Renal cortical epithelial cell (primary cell): ENCODE measurements around the gene SPRY1. TPM values are rescaled to one million over a fixed set of nuclear protein-coding genes. Genes with fewer than 3 reads are reported as not detected.

Experiments
- DNase-seq: peaks from one replicate; pipeline ENCODE4 v3.0.0-alpha.2; 2011; ENCODE audit warnings: low read depth
- total RNA-seq: library from RNA; depleted of rRNA; stranded (reverse); fragments of >200 nt; gene quantifications from 2 replicates; pipeline ENCODE4 v1.2.3, GENCODE V29; 2014

SPRY1 gene
- total RNA-seq, 1 donor from 2014 or later, result 7.9 TPM

DNA sequence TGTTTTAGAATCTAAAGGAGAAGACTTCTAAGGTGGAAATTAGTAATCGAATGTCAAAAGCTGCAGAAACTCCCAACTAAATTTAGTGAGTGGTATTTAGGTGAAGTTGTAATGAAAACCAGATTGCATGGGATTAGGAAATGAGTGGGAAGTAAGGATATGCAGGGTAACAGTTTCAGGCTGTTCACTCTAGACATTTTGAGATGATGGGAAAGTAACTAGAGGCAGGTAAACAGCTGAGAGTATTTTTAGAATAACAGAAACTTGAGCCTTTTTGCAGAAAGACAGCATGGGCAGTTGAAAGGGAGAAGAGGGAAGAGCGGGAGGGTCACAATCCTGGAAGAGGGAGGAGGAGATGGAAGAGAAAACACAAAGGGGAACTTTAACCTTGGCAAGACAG lies 12.7 kb downstream of the SPRY1 start:
- DNase-seq, result no peak

DNA sequence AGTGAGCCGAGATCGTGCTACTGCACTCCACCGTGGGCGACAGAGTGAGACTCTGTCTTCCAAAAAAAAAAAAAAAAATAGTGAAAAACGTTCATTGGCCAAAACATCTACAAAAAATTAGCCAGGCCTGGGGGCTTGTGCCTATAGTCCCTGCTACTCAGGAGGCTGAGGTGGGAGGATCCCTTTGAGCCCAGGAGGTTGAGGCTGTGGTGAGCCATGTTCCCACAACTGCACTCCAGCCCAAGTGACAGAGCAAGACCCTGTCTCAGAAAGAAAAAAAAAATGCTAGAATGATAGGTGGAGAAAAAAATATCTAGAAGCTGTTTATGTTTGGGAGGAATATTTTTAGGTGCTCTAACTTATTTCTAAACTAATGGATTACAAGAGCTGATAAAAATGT lies 14.9 kb downstream of the SPRY1 start:
- DNase-seq, result no peak

DNA sequence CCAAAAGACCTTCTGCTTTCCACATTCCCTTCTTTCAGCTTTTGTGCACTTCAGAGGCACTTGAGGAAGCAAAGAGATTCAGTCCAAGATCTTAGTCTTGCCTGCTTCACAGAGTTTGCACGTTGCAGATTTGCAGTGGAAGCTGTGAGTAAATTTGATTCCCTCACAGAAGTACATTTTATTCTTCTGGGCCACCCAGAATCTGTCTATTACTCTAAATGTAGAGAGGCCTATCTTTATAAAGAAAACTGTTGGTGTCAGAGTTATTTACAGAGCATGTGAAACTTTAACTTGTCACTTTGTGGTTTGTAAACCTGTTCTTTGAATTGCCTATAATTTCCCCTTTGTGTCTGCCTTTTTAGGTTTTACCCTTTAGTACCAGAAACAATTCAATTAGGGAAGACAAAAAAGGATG lies 15.5 kb downstream of the SPRY1 start:
- no peak for DNase-seq

DNA sequence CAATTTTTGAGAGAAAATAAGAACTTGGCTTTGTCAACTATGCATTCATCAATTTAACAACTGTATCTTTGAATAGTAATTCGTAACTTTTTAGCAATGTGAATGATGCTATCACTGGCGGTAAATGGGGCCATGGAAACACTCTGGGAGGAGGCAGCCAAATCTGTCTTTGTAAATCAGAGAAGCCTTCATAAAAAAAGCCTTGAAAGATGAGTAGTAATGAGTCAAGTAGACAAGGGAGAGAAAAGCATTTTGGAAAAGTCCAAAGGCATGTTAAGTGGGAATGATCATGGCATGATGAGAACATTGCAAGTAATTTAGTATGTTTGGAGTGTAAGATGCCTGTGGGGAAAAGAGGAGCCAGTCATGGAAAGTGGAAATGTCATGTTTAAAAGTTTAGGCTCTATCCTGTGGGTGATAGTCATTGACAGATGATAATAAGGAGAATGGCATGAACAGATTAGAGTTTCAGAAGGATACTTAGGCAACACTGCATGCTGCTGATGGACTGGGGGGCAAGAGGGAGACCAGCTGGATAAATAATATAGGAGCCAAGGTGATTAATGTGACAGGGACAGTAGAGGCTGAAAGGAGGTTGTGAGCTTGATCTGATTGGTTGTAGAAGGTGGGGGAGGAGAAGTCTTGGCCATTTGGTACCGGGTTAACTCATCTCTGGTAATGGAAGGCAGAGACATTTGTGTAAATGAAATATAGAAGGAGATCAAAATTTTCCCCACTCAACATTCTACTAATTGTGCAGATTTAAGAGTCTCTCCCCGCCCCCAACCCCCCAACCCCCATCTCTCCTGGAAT lies 16.3 kb downstream of the SPRY1 start:
- DNase-seq, result no peak

DNA sequence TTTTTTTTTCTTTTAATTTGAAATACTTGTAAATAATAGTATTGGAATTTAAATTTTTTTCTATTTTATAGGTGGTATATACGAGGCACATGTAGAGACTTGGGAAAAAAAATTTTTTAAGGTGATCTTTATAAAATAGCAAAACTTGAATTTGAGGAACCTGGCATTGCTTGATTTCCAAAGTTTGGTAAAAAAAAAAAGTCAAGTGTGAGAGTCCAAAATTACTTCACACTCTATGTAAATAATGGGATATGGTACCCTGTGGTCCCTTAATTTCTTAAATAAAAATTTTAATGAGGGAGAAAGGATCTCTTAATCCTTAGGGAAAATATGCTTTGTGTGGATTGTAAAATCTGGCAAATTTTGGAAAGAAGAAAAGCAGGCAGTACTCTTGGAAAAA lies 19.0 kb downstream of the SPRY1 start:
- DNase-seq, result no peak

DNA sequence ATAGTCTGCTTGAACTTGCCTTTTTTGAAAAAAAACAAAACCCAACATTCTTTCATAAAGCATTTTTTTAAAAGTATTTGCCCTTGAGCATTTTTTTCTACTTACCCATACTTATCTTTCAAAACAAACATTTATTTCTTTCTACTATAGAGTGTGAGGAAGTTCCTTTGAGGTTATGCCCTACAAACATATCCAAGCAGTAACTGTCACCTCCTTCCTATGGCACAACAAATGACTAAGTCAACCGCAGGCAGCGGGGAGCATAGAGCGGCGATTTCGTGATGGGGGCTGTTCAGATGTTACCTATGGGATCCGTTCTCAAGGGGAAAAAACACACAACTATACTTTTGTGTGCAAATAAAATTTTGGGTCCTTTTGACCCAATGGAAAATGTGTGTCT lies 19.4 kb downstream of the SPRY1 start:
- DNase-seq, result no peak

DNA sequence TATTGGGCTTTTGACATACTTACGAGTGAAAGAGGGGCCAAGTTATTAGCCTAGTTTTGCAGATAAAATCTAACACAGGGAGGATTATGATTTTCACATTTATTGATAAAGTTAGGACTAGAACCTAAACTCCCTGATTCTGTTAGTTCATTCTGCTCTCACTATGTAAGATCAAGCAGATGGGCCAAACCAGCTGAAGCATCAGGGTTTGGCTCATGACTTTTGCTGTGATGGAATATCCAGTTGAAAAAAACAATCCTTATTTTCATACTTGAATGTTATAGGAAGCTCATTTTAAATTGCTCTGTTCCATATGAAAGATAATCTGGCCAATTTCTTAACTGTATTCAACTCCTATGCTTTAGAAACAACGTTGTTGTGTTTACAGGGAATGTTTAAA lies 21.2 kb downstream of the SPRY1 start:
- DNase-seq, result no peak

DNA sequence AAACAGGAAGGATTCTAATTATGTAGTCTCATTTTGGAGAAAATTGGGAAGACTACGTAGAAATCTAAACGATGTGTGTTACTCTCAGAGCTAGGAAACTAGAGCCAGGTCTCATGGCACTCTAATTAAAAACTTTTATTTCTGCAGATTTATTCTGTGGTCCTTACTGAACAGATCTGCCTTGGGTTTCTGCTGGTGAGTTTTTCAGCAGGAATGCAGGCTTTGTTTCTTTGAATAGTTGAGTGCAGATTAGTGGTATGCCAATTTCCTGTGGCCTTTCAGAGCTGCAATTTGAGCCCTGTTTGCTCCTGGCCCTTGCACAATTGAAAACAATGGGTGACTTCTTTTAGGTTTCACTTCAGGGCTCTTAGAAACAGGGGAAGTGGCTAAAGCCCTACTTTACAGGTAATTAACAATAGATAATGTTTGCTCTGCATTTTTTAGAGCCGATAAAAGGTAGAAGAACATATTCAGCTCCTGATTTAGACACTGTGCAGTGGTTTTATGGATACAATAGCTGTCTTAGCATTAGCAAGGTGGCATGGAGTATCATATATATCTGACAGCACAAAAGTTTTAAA lies 21.8 kb downstream of the SPRY1 start:
- peak; percentile 97 for DNase-seq

DNA sequence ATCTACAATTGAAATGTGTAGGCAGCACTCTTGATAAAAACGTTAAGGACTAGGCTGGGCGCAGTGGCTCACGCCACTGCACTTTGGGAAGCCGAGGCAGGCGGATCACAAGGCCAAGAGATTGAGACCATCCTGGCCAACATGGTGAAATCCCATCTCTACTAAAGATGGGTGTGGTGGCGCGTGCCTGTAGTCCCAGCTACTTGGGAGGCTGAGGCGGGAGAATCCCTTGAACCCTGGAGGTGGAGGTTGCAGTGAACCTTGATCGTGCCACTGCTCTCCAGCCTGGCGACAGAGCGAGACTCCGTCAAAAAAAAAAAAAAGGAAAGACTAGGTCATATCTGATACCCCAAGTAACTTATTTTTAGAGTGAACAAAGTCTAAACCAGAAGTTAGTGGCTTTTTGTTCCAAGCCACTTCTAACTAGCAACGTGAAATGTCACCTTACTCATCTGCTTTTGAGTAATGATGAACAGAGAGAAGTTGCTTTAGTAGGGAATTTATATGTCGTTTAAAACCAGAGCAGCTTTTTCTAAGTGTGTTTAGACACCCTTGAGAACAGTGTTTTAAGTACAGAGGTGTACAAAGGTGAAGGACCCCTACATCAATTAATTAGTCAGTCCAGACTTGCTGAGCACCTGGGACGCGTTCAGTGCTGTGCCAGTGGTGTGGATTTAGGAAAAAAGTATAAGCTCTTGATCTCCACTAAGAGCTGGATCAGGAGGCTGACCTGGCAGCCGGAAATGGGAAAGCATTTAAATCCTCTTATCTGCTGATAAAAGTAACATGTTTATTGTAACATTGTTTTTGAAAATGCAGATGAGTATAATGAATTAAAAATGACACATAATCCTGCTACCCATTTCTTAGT lies 23.5 kb downstream of the SPRY1 start:
- no peak for DNase-seq

DNA sequence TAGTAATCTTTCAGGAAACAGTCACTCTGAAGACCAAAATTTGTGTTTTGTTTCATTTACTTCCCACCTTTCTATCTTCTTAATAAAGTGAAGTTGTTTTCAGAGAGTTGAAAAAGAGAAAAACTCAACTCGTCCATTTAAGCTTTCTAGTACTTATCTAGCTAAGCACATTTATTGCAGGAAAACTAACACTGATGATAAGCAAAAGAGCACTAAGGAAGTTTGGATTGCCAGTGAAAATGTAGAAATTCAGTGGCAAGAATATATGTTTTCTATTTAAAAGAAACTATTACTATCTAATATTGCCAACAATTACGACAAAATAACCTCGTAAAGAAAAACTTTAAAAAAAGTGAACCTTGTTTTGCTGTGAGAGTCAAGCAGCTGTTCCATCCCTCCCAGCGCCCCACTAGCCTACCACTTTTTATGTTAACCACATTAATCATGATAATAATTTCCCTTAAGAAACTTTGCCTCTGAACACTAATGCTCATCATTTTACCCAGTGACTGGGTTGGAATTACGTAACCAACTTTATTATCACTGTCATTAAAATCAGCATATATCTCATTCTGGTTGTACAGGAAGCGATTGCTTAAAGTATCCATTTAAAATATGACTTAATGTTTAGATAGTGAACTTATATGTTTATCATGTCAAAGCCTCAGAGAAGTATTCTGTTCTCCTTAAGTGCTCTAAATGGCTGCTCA lies 24.8 kb downstream of the SPRY1 start:
- DNase-seq, result no peak

DNA sequence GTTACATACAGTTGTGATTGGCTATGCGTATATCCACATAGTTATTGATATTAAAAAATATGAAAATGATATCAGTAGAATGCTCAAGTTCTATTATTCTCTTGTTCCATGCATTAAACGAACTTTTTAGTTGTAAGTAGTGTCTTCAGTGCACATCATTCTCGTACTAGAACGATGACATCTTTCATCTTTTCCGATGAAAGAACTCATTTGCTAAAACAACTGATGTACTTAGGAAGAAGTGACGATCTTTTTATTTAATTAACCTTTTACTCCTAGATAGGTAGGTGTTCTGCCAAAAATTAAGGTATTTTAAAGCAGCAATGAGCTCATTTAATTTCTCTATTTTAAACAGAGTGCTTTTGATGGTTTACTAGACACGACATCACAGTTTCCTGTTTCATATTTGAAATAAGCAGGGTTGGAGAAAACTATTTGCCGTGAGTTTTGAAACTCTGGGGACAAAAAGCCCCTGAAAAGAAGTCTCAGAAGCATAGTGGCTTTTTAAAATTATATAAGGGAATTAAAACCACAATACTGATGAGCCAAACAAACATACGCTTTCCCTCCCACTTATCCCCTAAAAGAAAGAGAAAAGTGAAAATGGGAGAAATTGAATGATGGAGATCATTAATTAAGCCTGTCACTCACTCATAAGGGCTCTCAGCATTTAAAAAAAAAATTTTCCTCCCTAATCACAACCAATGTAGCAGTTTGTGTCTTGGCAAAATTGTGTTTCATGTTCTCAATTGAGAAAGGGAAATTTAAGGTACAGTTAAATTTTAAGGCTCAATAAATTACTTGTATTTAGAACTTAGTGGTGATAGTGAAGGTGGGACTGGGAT lies 25.6 kb downstream of the SPRY1 start:
- DNase-seq, result no peak

DNA sequence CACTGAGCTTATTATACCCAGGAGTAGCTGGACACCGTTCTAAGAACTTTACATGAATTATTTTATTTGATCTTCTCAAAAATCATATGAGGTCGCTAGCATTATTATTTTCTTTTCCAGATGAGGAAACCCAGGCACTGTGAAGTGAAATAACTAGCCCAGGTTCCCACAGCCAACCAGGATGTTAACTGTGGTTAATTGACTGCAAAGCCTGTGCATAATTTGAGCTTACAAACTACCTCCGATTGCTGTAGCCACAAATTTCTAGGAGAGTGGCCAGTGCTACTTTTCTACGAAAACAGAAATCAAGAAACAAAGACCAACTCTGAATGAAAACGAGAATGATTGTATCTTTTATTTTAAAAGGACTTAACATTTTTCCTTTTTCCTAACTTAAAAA lies 27.2 kb downstream of the SPRY1 start:
- no peak for DNase-seq

DNA sequence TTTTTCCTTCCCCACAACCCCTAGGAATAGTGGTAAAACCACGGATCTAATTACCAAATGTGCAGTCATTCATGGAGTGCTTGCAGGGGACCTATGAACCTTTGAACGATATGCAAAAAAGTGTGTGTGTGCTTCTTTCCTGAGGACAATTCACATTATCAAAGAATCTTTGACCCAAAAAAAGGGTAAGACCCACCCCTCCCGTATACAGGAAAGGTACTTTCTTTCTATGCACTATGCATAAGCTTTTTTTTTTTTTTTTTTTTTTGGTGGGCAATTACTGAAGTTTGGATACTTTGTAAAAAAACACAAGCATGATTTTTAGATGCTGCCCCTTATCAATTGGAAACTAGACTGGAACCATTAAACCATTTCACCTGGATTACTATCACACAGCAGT lies 31.4 kb downstream of the SPRY1 start:
- no peak for DNase-seq

DNA sequence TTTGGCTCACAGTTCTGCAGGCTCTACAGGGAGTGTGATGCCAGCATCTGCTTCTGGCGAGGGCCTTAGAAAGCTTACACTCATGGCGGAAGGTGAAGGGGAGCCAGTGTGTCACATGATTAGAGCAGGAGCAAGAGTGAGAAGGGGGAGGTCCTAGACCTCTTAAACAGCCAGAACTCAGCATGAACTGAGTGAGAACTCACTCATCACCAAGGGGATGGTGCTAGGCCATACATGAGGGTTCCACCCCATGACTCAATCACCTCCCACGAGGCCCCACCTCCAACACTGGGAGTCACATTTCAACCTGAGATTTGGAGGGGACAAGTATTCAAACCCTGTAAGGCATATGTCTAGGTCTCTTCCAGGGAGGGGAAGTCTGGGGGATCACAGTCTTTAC lies 33.4 kb downstream of the SPRY1 start:
- no peak for DNase-seq

DNA sequence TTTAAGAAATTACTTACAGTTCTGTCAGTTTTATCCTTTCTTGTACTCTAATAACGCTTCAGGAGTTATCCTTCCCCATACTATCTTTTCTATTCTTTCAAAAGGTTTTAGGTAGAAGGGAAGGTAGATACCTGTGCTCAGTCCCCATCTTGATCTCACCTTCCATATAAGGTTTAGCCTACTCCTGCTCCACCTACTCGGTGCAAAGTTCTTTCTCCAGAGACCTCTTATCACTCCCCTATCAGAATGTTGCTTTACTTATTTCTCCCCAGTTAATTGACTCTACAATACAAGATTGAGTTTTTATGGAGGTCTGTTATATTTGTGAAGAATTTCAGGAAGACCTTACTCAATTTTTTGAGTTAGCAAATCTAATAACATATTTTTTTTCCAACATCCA lies 33.9 kb downstream of the SPRY1 start:
- no peak for DNase-seq

DNA sequence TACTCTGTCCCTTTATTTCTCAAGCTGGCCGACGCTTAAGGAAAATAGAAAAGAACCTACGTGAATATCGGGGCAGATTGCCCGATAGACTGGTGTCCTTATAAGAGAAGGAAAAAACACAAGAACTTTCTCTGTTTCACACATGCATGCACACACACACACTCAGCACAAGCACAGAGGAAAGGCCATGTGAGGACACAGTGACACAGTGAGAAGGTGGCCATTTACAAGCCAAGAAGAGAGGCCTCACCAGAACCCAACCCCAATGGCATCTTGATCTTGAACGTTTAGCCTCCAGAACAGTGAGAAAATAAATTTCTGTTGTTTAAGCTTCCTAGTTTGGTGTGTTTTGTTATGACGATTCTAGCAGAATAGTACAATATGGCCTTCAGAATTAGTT lies 37.0 kb downstream of the SPRY1 start:
- DNase-seq, result no peak

DNA sequence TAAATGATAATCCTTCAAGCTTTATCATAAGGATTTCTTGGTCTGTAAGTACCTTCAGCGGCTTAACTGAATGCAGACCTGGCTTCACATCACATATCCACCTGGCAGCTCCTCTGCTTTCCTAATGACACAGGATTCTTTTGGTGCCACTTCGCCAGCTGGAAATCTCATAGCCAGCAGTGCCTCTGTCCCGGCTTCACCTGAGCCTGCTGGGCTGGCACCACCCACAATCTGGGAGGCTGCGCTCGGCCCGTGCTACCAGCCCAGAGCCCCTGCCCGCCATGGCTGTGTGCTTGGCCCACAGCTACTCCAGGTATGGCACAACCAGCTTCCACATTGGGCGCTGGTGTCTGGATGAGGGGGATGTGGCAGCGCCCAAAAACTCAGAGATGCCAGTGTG lies 37.4 kb downstream of the SPRY1 start:
- DNase-seq, result no peak

DNA sequence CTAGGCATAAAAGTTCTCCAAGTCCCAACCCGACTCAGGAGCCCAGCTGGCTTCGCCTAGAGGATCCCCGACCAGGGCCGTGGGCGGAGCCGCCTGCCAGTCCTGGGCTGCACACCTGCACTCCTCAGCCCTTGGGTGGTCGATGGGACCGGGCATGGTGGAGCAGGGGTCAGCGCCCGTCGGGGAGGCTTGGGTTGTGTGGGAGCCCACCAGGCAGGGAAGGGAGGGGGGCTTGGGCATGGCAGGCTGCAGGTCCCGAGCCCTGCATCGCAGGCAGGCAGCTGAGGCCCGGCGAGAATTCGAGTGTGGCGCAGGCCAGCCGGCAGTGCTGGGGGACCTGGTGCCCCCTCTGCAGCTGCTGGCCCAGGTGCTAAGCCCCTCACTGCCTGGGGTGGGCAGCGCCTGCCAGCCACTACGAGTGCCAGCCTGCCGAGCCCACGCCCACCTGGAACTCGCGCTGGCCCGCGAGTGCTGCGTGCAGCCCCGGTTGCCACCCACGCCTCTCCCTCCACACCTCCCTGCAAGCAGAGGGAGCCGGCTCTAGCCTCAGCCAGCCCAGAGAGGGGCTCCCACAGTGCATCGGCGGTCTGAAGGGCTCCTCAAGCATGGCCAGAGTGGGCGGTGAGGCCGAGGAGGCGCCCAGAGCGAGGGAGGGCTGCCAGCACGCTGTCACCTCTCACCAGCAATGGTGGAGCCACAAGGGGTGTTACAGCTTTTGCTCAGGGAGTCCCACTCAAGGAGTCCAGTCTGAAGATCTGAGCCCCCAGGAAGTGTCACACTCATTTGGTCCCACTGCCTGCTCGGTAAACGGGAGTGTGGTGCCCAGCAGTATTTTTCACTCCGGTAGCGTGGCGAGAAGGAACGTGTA lies 38.9 kb downstream of the SPRY1 start:
- no peak for DNase-seq

DNA sequence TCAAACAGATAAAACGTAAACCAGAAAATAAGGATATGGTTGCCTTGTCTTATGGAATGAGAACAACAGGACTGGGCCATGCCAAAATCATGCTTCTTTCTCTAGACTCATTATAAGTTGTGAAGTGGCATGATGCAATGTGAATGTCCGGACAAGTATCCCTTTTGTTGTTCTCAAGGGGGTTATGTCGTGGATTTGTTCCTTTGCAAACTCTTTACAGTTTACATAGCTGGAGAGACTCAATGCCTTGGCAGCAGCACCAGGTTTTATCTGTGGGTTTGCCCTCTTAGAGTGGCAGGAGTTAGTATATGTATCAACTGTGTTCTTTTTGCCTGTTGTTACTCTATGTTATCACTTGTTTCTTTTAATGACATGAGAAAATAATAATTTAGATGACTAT lies 41.4 kb downstream of the SPRY1 start:
- no peak for DNase-seq
